Stomach (tissue), 9 donors: Measurements from ENCODE around the gene DLX2. TPM values are rescaled to one million over a fixed set of nuclear protein-coding genes. Genes with fewer than 3 reads are reported as not detected.
"Not testable (repeated sequence)": the region's sequence is repeated elsewhere in the genome, so short reads cannot be mapped to it uniquely, and the experiment has no call there.

Experiments used
- DNase-seq, 2 donors: peaks; one replicate each; pipeline versions ENCODE4 v3.0.0 to v3.0.0-alpha.2; 2013 to 2019
- H3K27ac ChIP-seq, 5 donors: fragments of 200-600 bp in 4 of 5; sonication (generic) in 4 of 5; one replicate each; pipeline ENCODE4 v1.5.1; 2013 to 2019; ENCODE audit warnings: mild to moderate bottlenecking in 1 of 5, moderate library complexity in 1 of 5
- H3K27me3 ChIP-seq, 3 donors: fragments of 200-600 bp; sonication (generic); one replicate each; pipeline ENCODE4 v1.5.1; 2017 to 2019; ENCODE audit warnings: mixed run types in 1 of 3
- H3K36me3 ChIP-seq, 4 donors: fragments of 200-600 bp; sonication (generic); 1 replicate in 3 of 4; 2 replicates in 1 of 4; pipeline ENCODE4 v1.5.1; 2016 to 2019
- H3K4me1 ChIP-seq, 4 donors: fragments of 200-600 bp; sonication (generic); one replicate each; pipeline ENCODE4 v1.5.1; 2016 to 2019
- H3K4me3 ChIP-seq, 4 donors: fragments of 200-600 bp; sonication (generic) in 3 of 4; one replicate each; pipeline ENCODE4 v1.5.1; 2016 to 2019; ENCODE audit warnings: mild to moderate bottlenecking in 1 of 4
- H3K9me3 ChIP-seq, 4 donors: fragments of 200-600 bp; sonication (generic); one replicate each; pipeline ENCODE4 v1.5.1; 2016 to 2019
- EP300 ChIP-seq: sonication (generic); formaldehyde crosslinking; IDR thresholded peaks from one replicate; pipeline ENCODE4 v1.6.1; 2017; ENCODE audit warnings: antibody characterized with exemption
- POLR2A ChIP-seq, 4 donors: fragments of 450-650 bp; IDR thresholded peaks; one replicate each; pipeline ENCODE4 v1.6.1; 2016; ENCODE audit warnings: antibody characterized with exemption in 4 of 4, control low read depth in 2 of 4, mild to moderate bottlenecking in 1 of 4, moderate library complexity in 1 of 4
- POLR2AphosphoS5 ChIP-seq, 3 donors: sonication (generic); formaldehyde crosslinking; IDR thresholded peaks; one replicate each; pipeline ENCODE4 v1.6.1; 2016; ENCODE audit warnings: antibody characterized with exemption in 3 of 3
- WGBS, 5 donors: extraction: QIAGEN DNeasy Blood & Tissue Kit in 3 of 5; methylation state at CpG; one replicate each; pipeline versions ENCODE4 v1.1.5 to v1.1.7; 2013 to 2018; 5-methylcytosine and 5-hydroxymethylcytosine counted together
- intact Hi-C: fragments of 100-400 bp; cut with DNase I; formaldehyde crosslinking; loops from one replicate; pipeline ENCODE4 v1.15.1; 2023; ENCODE audit warnings: low total_unique reads
- polyA plus RNA-seq, 3 donors: library from polyadenylated mRNA; stranded (reverse); fragments of 200-250 nt; gene quantifications; one replicate each; pipeline ENCODE4 v1.2.3, GENCODE V29; 2013
- total RNA-seq, 5 donors: library from RNA; depleted of rRNA; stranded (reverse); fragments of >200 nt; gene quantifications; one replicate each; pipeline versions ENCODE4 v1.1.0 to v1.2.3, GENCODE V29; 2014 to 2016
- TF ChIP-seq, protein P1 (sequence below), 7 experiments: fragments of 450-650 bp in 4 of 7; fragments of 200-600 bp in 3 of 7; sonication (generic) in 3 of 7; IDR thresholded peaks; one replicate each; pipeline ENCODE4 v1.5.1; 2016 to 2019; ENCODE audit warnings: antibody characterized with exemption in 7 of 7, control low read depth in 2 of 7, mild to moderate bottlenecking in 1 of 7
- donor health status: healthy with polysubstance abuse.
- donor health status: Bipolar disorder and iron deficiency.
- donor health status: healthy.

The DLX2 gene
- total and polyA plus RNA-seq, 8 donors = 0.03 TPM; not detected in 7

DNA sequence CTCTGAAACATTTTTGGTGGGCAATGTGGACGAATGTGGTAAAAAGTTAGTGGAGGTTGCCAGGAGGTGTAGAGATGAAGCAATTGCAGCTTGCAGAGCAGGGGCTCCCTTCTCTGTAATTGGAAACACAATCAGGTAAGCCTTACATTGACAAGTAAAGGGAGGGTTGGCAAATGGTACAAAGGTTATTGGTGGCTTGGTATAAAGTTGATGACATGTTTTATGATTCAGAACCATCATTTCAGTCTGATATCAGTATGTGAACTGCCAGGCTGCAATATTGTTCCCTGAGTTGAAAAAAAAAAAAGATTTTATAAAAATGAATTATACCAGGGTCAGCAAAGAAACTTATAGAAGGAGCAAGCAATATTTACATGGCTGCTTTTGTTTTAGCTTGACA lies 31.8 kb downstream of the DLX2 start:
- Histone ChIP-seq H3K4me3 (no peak overlapping the region), H3K27ac (no peak overlapping the region), H3K9me3 (no peaks in the 10 kb centered on the region), H3K36me3 (peaks cover 0 to 4% (median 0%) of the 10 kb centered on the region in 4 donors), H3K27me3 (no peaks in the 10 kb centered on the region), H3K4me1 (no peaks in the 10 kb centered on the region)
- no peak for DNase-seq
- no peak for TF ChIP-seq EP300
- no peak for TF ChIP-seq POLR2AphosphoS5 (IDR thresholded peaks at IDR 0.05)
- TF ChIP-seq POLR2A (IDR thresholded peaks at IDR 0.05) = no peak
- TF ChIP-seq, protein P1, sequence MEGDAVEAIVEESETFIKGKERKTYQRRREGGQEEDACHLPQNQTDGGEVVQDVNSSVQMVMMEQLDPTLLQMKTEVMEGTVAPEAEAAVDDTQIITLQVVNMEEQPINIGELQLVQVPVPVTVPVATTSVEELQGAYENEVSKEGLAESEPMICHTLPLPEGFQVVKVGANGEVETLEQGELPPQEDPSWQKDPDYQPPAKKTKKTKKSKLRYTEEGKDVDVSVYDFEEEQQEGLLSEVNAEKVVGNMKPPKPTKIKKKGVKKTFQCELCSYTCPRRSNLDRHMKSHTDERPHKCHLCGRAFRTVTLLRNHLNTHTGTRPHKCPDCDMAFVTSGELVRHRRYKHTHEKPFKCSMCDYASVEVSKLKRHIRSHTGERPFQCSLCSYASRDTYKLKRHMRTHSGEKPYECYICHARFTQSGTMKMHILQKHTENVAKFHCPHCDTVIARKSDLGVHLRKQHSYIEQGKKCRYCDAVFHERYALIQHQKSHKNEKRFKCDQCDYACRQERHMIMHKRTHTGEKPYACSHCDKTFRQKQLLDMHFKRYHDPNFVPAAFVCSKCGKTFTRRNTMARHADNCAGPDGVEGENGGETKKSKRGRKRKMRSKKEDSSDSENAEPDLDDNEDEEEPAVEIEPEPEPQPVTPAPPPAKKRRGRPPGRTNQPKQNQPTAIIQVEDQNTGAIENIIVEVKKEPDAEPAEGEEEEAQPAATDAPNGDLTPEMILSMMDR (IDR thresholded peaks at IDR 0.05) = no peak
- intact Hi-C loops = no loop called here
- 83 to 93% (median 91%) methylated on average over 1 of the region's 1 CpG for WGBS, 5 donors

DNA sequence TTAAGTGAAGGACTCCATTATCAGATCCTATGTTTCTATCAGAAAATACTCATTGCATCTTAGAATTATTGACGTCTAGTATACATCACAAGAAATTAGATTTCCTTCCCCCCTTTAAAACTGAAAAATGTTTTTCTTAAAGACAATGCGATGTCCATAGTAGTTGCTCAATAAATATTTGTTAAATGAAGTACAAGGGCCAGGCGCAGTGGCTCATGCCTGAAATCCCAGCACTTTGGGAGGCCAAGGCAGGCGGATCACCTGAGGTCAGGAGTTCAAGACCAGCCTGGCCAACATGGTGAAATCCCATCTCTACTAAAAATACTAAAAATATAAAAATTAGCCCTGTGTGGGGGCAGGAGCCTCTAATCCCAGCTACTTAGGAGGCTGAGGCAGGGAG lies 34.8 kb downstream of the DLX2 start:
- H3K27me3 ChIP-seq, DNase-seq, H3K27ac ChIP-seq, intact Hi-C loops, H3K4me1 ChIP-seq, H3K9me3 ChIP-seq, H3K4me3 ChIP-seq: not testable (repeated sequence)
- 95 to 97% (median 95%) methylated on average over 4 of the region's 4 CpGs for WGBS, 5 donors
- H3K36me3 ChIP-seq = peaks cover 0 to 16% (median 0%) of the 10 kb centered on the region in 4 donors

DNA sequence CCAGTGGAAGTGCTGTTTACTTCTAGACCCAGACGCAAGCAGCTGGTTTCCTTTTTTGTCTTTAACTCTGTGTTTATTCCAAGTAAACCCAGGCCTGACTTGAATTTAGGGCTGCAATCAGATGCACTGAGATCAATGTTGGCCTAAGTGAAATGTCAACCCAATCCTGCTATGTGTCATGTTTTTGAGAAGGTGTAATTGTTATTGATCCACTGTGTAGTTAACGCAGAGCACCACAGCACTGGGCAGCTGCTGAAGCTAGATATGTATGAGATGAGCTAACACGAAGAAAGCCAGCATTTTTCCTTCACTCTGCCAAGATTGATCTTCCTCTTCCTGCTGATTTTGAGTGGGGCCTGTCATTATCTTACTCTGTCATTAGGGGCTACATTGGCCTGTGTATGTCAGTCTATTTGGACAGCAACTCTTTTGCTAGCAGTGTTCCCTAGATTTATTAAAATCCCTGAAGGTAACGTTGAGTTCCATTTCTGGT lies 36.3 kb downstream of the DLX2 start:
- H3K36me3 ChIP-seq = peaks cover 0 to 25% (median 4%) of the 10 kb centered on the region in 4 donors
- intact Hi-C loops = no loop called here
- H3K9me3 ChIP-seq = no peaks in the 10 kb centered on the region
- DNase-seq = peak in 1 of 2 donors; percentile 26
- no peaks in the 10 kb centered on the region for H3K27me3 ChIP-seq
- H3K27ac ChIP-seq = no peak overlapping the region
- 75 to 84% (median 80%) methylated on average over 4 of the region's 4 CpGs for WGBS, 5 donors
- TF ChIP-seq POLR2AphosphoS5 (IDR thresholded peaks at IDR 0.05) (no peak), POLR2A (IDR thresholded peaks at IDR 0.05) (no peak), EP300 (no peak)
- TF ChIP-seq, protein P1 (IDR thresholded peaks at IDR 0.05) = no peak
- H3K4me3 ChIP-seq = no peak overlapping the region
- H3K4me1 ChIP-seq = no peaks in the 10 kb centered on the region

GRCh38 chr2:172065111-172065510 lies 37.6 kb downstream of the DLX2 start:
- no peaks in the 10 kb centered on the region for H3K9me3 ChIP-seq
- H3K36me3 ChIP-seq = peaks cover 0 to 25% (median 4%) of the 10 kb centered on the region in 4 donors
- no peak for DNase-seq
- 78 to 96% (median 95%) methylated on average over 4 of the region's 4 CpGs for WGBS, 5 donors
- H3K4me1 ChIP-seq = no peaks in the 10 kb centered on the region
- no peaks in the 10 kb centered on the region for H3K27me3 ChIP-seq
- no peak overlapping the region for H3K4me3 ChIP-seq
- intact Hi-C loops = no loop called here
- TF ChIP-seq POLR2AphosphoS5 (IDR thresholded peaks at IDR 0.05) (no peak), EP300 (no peak), POLR2A (IDR thresholded peaks at IDR 0.05) (no peak)
- TF ChIP-seq, protein P1 (IDR thresholded peaks at IDR 0.05) = no peak
- no peak overlapping the region for H3K27ac ChIP-seq

GRCh38 chr2:172063446-172063845 lies 39.3 kb downstream of the DLX2 start:
- Histone ChIP-seq H3K4me3 (no peak overlapping the region), H3K4me1 (no peaks in the 10 kb centered on the region), H3K27ac (no peak overlapping the region), H3K27me3 (no peaks in the 10 kb centered on the region), H3K36me3 (peaks cover 0 to 25% (median 4%) of the 10 kb centered on the region in 4 donors), H3K9me3 (no peaks in the 10 kb centered on the region)
- no peak for DNase-seq
- intact Hi-C loops = no loop called here
- WGBS, 5 donors = 91 to 97% (median 94%) methylated on average over 9 of the region's 9 CpGs
- TF ChIP-seq POLR2AphosphoS5 (IDR thresholded peaks at IDR 0.05) (no peak), POLR2A (IDR thresholded peaks at IDR 0.05) (no peak), EP300 (no peak)
- TF ChIP-seq, protein P1 (IDR thresholded peaks at IDR 0.05) = no peak
